Inflammatory macrophage treated with lipopolysaccharide for 4 hours (primary cell): ENCODE results near the gene F7.
"Not testable (repeated sequence)": the region's sequence is repeated elsewhere in the genome, so short reads cannot be mapped to it uniquely, and the experiment has no call there.

ENCODE experiments used
- DNase-seq: peaks from one replicate; pipeline ENCODE4 v3.0.0-alpha.2; 2020

Gene F7

GRCh38 chr13:113105032-113105920 is at the start of gene F7:
F7 (plus strand) TSS chr13:113105791; CDS start chr13:113105842, 51 bp downstream.
- no peak for DNase-seq

GRCh38 chr13:113057084-113057483 is 48.5 kb upstream of the F7 start:
- no peak for DNase-seq

GRCh38 chr13:113057559-113057958 is 48.0 kb upstream of the F7 start:
- DNase-seq: not testable (repeated sequence)

GRCh38 chr13:113058129-113058987 is 47.2 kb upstream of the F7 start:
- no peak for DNase-seq

GRCh38 chr13:113058988-113059850 is 46.4 kb upstream of the F7 start:
- DNase-seq: no peak

GRCh38 chr13:113059891-113060290 is 45.7 kb upstream of the F7 start:
- no peak for DNase-seq

- DNase-seq: no peak
These were observed 44.9 kb upstream of the F7 start for GRCh38 chr13:113060557-113061270.

GRCh38 chr13:113061271-113061625 is 44.3 kb upstream of the F7 start:
- no peak for DNase-seq

- no peak for DNase-seq
These were observed 43.7 kb upstream of the F7 start for GRCh38 chr13:113061796-113062425.

GRCh38 chr13:113062691-113063090 is 42.9 kb upstream of the F7 start:
- no peak for DNase-seq

GRCh38 chr13:113063091-113063491 is 42.5 kb upstream of the F7 start:
- DNase-seq: no peak

GRCh38 chr13:113064000-113064533 is 41.5 kb upstream of the F7 start:
- no peak for DNase-seq

- DNase-seq: no peak
These were observed 40.8 kb upstream of the F7 start for GRCh38 chr13:113064534-113065405.

- no peak for DNase-seq
These were observed 40.0 kb upstream of the F7 start for GRCh38 chr13:113065406-113066141.

GRCh38 chr13:113066142-113066455 is 39.5 kb upstream of the F7 start:
- DNase-seq: no peak

- DNase-seq: no peak
These were observed 38.8 kb upstream of the F7 start for GRCh38 chr13:113066746-113067145.

GRCh38 chr13:113069861-113070805 is 35.5 kb upstream of the F7 start:
- no peak for DNase-seq

- DNase-seq: no peak
These were observed 34.7 kb upstream of the F7 start for GRCh38 chr13:113070855-113071254.

GRCh38 chr13:113072376-113072775 is 33.2 kb upstream of the F7 start:
- no peak for DNase-seq
